Adipose tissue (tissue), 3 donors: ENCODE results near the gene NADK. TPM values are rescaled to one million over a fixed set of nuclear protein-coding genes. Genes with fewer than 3 reads are reported as not detected.
A peak's percentile ranks its signal among the peaks of the same experiment; 100 is the strongest.

Experiments used
- H3K27ac ChIP-seq: one replicate; pipeline ENCODE4 v1.5.1; 2013; ENCODE audit warnings: low read depth, low read length
- WGBS, 3 donors: extraction: QIAGEN DNeasy Blood & Tissue Kit; methylation state at CpG; one replicate each; pipeline ENCODE4 v1.1.7; 2013; 5-methylcytosine and 5-hydroxymethylcytosine counted together
- polyA plus RNA-seq, 3 donors: library from polyadenylated mRNA; stranded (reverse); fragments of 200-250 nt; gene quantifications; one replicate each; pipeline ENCODE4 v1.2.3, GENCODE V29; 2013
- donor health status: healthy with polysubstance abuse.
- donor health status: Bipolar disorder and iron deficiency.
- donor health status: healthy.

NADK gene, protein sequence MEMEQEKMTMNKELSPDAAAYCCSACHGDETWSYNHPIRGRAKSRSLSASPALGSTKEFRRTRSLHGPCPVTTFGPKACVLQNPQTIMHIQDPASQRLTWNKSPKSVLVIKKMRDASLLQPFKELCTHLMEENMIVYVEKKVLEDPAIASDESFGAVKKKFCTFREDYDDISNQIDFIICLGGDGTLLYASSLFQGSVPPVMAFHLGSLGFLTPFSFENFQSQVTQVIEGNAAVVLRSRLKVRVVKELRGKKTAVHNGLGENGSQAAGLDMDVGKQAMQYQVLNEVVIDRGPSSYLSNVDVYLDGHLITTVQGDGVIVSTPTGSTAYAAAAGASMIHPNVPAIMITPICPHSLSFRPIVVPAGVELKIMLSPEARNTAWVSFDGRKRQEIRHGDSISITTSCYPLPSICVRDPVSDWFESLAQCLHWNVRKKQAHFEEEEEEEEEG
- 100 to 1,000 TPM in 1 of 3 donors, 10 to 100 TPM in 2; 33.2 to 131 (median 73.2) TPM for polyA plus RNA-seq

GRCh38 chr1:1777950-1778662 is at the start of gene NADK:
Gene NADK, minus strand, starts transcription at chr1:1778470. Its CDS starts 13,064 bp downstream, at chr1:1765406.
- peak within 1 kb of the TSS; percentile 93 for H3K27ac ChIP-seq
- WGBS, 3 donors, result 0% methylated on average over 73 to 99 of the region's 99 CpGs

DNA sequence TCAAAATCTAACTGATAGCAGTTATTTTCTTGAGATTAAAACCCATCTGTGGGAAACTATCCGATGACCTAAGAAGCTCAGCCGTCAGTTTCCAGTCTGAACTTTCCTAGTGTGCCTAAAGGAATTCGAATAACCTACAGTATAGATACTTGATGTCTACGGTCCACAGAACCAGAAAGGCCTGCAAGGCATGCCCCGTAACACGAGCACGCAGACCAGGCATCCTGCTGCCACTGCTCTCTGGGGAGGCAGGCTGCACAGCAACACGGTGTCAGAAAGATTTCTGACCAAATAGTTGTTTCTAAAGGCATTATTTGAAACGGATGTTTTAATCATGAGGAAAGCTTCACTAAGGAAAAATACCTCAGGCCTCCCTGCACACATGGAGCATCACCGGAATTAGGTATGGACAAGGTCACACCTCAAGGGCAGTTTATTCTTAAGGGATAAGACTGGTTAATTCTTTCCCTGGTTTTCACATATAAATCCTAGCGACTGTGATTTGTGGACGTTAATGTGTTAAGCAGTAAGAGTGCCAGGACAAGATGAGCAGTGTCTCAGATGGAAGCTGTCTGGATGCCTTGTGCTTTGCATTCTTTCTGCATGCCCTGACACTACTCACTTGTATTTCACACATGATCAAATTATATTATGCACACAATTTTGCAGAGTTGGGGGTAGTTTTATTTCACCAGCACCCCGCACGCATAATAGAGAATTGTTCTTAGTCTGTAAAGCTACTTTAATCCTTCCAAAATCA is 49.0 kb upstream of the NADK start:
- H3K27ac ChIP-seq, result no peak overlapping the region
- WGBS, 3 donors, result 75 to 81% (median 75%) methylated on average over 14 of the region's 14 CpGs

- no peak overlapping the region for H3K27ac ChIP-seq
- 89 to 94% (median 90%) methylated on average over 9 of the region's 9 CpGs for whole genome bisulfite sequencing, 3 donors
Observed at GRCh38 chr1:1826356-1827088, 48.3 kb upstream of the NADK start.

- WGBS, 3 donors, result 95 to 97% (median 95%) methylated on average over 5 of the region's 5 CpGs
- H3K27ac ChIP-seq, result no peak overlapping the region
Observed at GRCh38 chr1:1825217-1825616, 46.9 kb upstream of the NADK start.

DNA sequence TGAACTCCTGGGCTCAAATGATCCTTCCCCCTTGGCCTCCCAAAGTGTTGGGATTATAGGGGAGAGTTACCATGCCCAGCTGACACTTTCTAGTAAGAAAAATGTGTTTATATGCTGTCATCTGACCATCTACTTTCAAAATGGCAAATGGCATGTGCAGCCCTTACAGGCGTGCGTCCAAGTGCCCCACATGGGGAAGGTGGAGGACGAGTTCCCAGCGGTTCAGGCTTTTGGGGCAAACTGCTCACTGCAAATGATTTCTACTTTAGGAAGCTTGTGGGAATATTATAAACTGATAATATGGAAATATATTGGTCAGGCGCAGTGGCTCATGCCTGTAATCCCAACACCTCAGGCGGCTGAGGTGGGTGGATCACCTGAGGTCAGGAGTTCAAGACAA is 41.5 kb upstream of the NADK start:
- H3K27ac ChIP-seq, result no peak overlapping the region
- 97 to 99% (median 97%) methylated on average over 6 of the region's 6 CpGs for WGBS, 3 donors

GRCh38 chr1:1817221-1817620 is 39.0 kb upstream of the NADK start:
- no peak overlapping the region for H3K27ac ChIP-seq
- 78 to 81% (median 79%) methylated on average over 3 of the region's 3 CpGs for WGBS, 3 donors

GRCh38 chr1:1815606-1816281 is 37.5 kb upstream of the NADK start:
- no peak overlapping the region for H3K27ac ChIP-seq
- WGBS, 3 donors, result 91 to 94% (median 93%) methylated on average over 14 of the region's 14 CpGs

- WGBS, 3 donors, result 84 to 88% (median 86%) methylated on average over 6 of the region's 6 CpGs
- H3K27ac ChIP-seq, result no peak overlapping the region
Observed at GRCh38 chr1:1809489-1809888, 31.2 kb upstream of the NADK start.

DNA sequence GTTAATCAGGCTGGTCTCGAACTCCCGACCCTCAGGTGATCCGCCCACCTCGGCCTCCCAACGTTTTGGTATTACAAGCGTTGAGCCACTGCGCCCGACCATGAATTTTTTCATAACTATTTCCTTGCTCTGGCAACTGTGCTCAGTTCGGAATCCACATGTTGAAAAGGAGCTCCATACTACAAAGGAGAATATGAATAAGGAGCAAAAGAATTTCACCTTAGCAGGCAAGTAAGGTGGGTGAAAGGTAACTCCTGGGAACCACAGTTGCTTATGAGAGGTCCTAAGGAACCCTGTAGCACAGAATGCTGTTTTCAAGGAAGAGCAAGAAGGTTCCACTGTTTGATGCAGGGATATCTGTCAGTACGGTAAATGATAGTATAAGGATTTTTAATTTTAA is 29.9 kb upstream of the NADK start:
- 93 to 95% (median 94%) methylated on average over 10 of the region's 10 CpGs for WGBS, 3 donors

GRCh38 chr1:1806890-1807289 is 28.6 kb upstream of the NADK start:
- no peak overlapping the region for H3K27ac ChIP-seq
- WGBS, 3 donors, result 82 to 89% (median 84%) methylated on average over 2 of the region's 2 CpGs

More for the DNA sequence above, 29.9 kb upstream of the NADK start:
- no peak overlapping the region for H3K27ac ChIP-seq

- 96 to 97% (median 97%) methylated on average over 8 of the region's 8 CpGs for WGBS, 3 donors
- no peak overlapping the region for H3K27ac ChIP-seq
Observed at GRCh38 chr1:1804301-1804700, 26.0 kb upstream of the NADK start.

GRCh38 chr1:1802871-1803270 is 24.6 kb upstream of the NADK start:
- H3K27ac ChIP-seq, result no peak overlapping the region
- 86 to 97% (median 96%) methylated on average over 1 of the region's 1 CpG for WGBS, 3 donors

GRCh38 chr1:1799716-1800115 is 21.4 kb upstream of the NADK start:
- WGBS, 3 donors, result 87 to 92% (median 90%) methylated on average over 5 of the region's 5 CpGs
- H3K27ac ChIP-seq, result no peak overlapping the region

- WGBS, 3 donors, result 92 to 95% (median 93%) methylated on average over 11 of the region's 11 CpGs
- H3K27ac ChIP-seq, result no peak overlapping the region
Observed at GRCh38 chr1:1797731-1798341, 19.6 kb upstream of the NADK start.

DNA sequence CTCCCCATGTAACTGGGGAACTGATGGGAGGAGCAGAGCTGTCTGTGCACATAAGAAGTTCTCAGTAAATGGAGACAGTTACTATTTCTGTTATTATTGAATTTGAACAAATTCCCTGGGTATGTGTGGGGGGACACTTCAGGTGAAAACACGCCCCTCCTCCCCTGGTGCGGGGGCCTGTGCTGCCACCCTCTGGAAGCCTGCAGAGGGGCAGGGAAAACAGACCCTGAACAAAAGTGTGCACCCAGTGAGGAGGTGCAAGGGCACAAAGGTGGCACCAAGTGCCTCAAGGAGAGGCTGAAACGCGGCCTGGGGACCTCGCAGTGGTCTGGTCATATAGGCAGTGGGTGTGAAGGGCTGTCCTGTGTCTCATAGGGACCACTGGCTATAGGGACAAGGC is 18.2 kb upstream of the NADK start:
- no peak overlapping the region for H3K27ac ChIP-seq
- WGBS, 3 donors, result 88 to 93% (median 90%) methylated on average over 5 of the region's 5 CpGs

GRCh38 chr1:1794999-1795398 is 16.7 kb upstream of the NADK start:
- WGBS, 3 donors, result 87 to 93% (median 91%) methylated on average over 10 of the region's 10 CpGs
- peak overlapping the region; percentile 55 for H3K27ac ChIP-seq

GRCh38 chr1:1793481-1794244 is 15.4 kb upstream of the NADK start:
- WGBS, 3 donors, result 88 to 93% (median 90%) methylated on average over 17 of the region's 17 CpGs
- H3K27ac ChIP-seq, result no peak overlapping the region
